Liver (tissue), 9 donors: ENCODE results near the gene NDP. TPM values are rescaled to one million over a fixed set of nuclear protein-coding genes. Genes with fewer than 3 reads are reported as not detected.

Experiments used
- DNase-seq: peaks from one replicate; pipeline ENCODE4 v3.0.0-alpha.2; 2017; ENCODE audit warnings: low spot score
- H3K27ac ChIP-seq, 2 donors: one replicate each; pipeline ENCODE4 v1.7.0; 2013; ENCODE audit warnings: inconsistent platforms in 2 of 2, low read length in 2 of 2, control low read depth in 1 of 2, low read depth in 1 of 2, mild to moderate bottlenecking in 1 of 2
- H3K27me3 ChIP-seq, 4 donors: one replicate each; pipeline versions ENCODE4 v1.6.1 to v1.7.0; 2013; ENCODE audit warnings: low read length in 3 of 4, inconsistent platforms in 1 of 4, mild to moderate bottlenecking in 1 of 4, moderate library complexity in 1 of 4; ENCODE audit not compliant: control insufficient read depth in 4 of 4, insufficient read depth in 4 of 4
- H3K36me3 ChIP-seq, 4 donors: one replicate each; pipeline versions ENCODE4 v1.6.1 to v1.7.0; 2013; ENCODE audit warnings: low read length in 3 of 4, mild to moderate bottlenecking in 3 of 4, low read depth in 1 of 4, moderate library complexity in 1 of 4; ENCODE audit not compliant: control insufficient read depth in 4 of 4, insufficient read depth in 3 of 4
- H3K4me1 ChIP-seq, 4 donors: one replicate each; pipeline versions ENCODE4 v1.6.1 to v1.7.0; 2013; ENCODE audit warnings: low read length in 3 of 4, mild to moderate bottlenecking in 3 of 4, moderate library complexity in 1 of 4; ENCODE audit not compliant: control insufficient read depth in 4 of 4, insufficient read depth in 4 of 4
- H3K4me3 ChIP-seq, 3 donors: one replicate each; pipeline versions ENCODE4 v1.6.1 to v1.7.0; 2013; ENCODE audit warnings: low read length in 3 of 3, control low read depth in 1 of 3, low read depth in 1 of 3, mild to moderate bottlenecking in 1 of 3
- H3K9ac ChIP-seq, 2 donors: one replicate each; pipeline ENCODE4 v1.7.0; 2013; ENCODE audit warnings: low read length in 2 of 2, mild to moderate bottlenecking in 2 of 2, moderate library complexity in 2 of 2, control low read depth in 1 of 2, low read depth in 1 of 2
- H3K9me3 ChIP-seq, 4 donors: one replicate each; pipeline versions ENCODE4 v1.6.1 to v1.7.0; 2013; ENCODE audit warnings: low read length in 3 of 4; ENCODE audit not compliant: control insufficient read depth in 4 of 4
- ATF3 ChIP-seq: IDR thresholded peaks from 2 replicates; pipeline ENCODE4 v1.6.1; 2016; ENCODE audit warnings: antibody characterized with exemption
- EGR1 ChIP-seq, 2 donors: IDR thresholded peaks; 2 replicates each; pipeline ENCODE4 v1.6.1; 2016 to 2018; ENCODE audit warnings: antibody characterized with exemption in 2 of 2, low read depth in 2 of 2
- FOXA2 ChIP-seq: IDR thresholded peaks from 2 replicates; pipeline ENCODE4 v1.6.1; 2016; ENCODE audit warnings: antibody characterized with exemption
- GABPA ChIP-seq, 2 donors: IDR thresholded peaks in 1 of 2; conservative IDR thresholded peaks in 1 of 2; 2 replicates each; pipeline ENCODE4 v1.6.1; 2016; ENCODE audit warnings: antibody characterized with exemption in 2 of 2, mild to moderate bottlenecking in 1 of 2, moderate library complexity in 1 of 2
- HNF4A ChIP-seq, 2 donors: conservative IDR thresholded peaks; 2 replicates each; pipeline ENCODE4 v1.6.1; 2016; ENCODE audit warnings: antibody characterized with exemption in 2 of 2, mild to moderate bottlenecking in 2 of 2
- HNF4G ChIP-seq: IDR thresholded peaks from 2 replicates; pipeline ENCODE4 v1.6.1; 2016; ENCODE audit warnings: antibody characterized with exemption
- JUND ChIP-seq, 2 donors: IDR thresholded peaks; 2 replicates each; pipeline ENCODE4 v1.6.1; 2016; ENCODE audit warnings: antibody characterized with exemption in 2 of 2
- MAX ChIP-seq: IDR thresholded peaks from 2 replicates; pipeline ENCODE4 v1.6.1; 2016; ENCODE audit warnings: antibody characterized with exemption
- NR2F2 ChIP-seq: IDR thresholded peaks from 2 replicates; pipeline ENCODE4 v1.6.1; 2016; ENCODE audit warnings: antibody characterized with exemption
- RAD21 ChIP-seq, 2 donors: IDR thresholded peaks; 2 replicates each; pipeline ENCODE4 v1.6.1; 2016; ENCODE audit warnings: antibody characterized with exemption in 2 of 2, mild to moderate bottlenecking in 2 of 2
- REST ChIP-seq: IDR thresholded peaks from 2 replicates; pipeline ENCODE4 v1.6.1; 2016; ENCODE audit warnings: antibody characterized with exemption, mild to moderate bottlenecking
- RXRA ChIP-seq, 2 donors: IDR thresholded peaks; 2 replicates each; pipeline ENCODE4 v1.6.1; 2017 to 2018; ENCODE audit warnings: antibody characterized with exemption in 2 of 2, mild to moderate bottlenecking in 1 of 2
- SP1 ChIP-seq: IDR thresholded peaks from 2 replicates; pipeline ENCODE4 v1.6.1; 2018; ENCODE audit warnings: antibody characterized with exemption, mild to moderate bottlenecking
- TAF1 ChIP-seq: conservative IDR thresholded peaks from 2 replicates; pipeline ENCODE4 v1.6.1; 2016; ENCODE audit warnings: antibody characterized with exemption, mild to moderate bottlenecking
- YY1 ChIP-seq: IDR thresholded peaks from 2 replicates; pipeline ENCODE4 v1.6.1; 2016; ENCODE audit warnings: antibody characterized with exemption, mild to moderate bottlenecking
- WGBS: extraction: QIAGEN DNeasy Blood & Tissue Kit; methylation state at CpG from one replicate; pipeline ENCODE4 v1.1.7; 2013; 5-methylcytosine and 5-hydroxymethylcytosine counted together
- polyA plus RNA-seq, 2 donors: library from polyadenylated mRNA; stranded (reverse) in 1 of 2; unstranded in 1 of 2; fragments of 200-250 nt in 1 of 2; fragments of >200 nt in 1 of 2; fragmentation: Nextera tagmentation in 1 of 2; extraction: Ambion mirVana in 1 of 2; gene quantifications; one replicate each; pipeline versions ENCODE4 v1.2.1 to v1.2.3, GENCODE V29; 2013 to 2015
- total RNA-seq, 2 donors: library from RNA; depleted of rRNA; stranded (reverse); fragments of >200 nt; gene quantifications; one replicate each; pipeline ENCODE4 v1.2.3, GENCODE V29; 2014
- donor health status: healthy.
- donor health status: healthy.
- donor health status: healthy.
- donor health status: healthy.
- donor health status: healthy.

NDP gene
- total and polyA plus RNA-seq, 4 donors = not detected

- TF ChIP-seq RAD21 (IDR thresholded peaks at IDR 0.05) (no peak), JUND (IDR thresholded peaks at IDR 0.05) (no peak), TAF1 (no peak), FOXA2 (no peak), GABPA (IDR thresholded peaks at IDR 0.05 in 1 of 2, conservative IDR thresholded peaks at IDR 0.05 in 1 of 2) (no peak), SP1 (no peak), ATF3 (no peak)
- Histone ChIP-seq H3K4me3 (no peak overlapping the region), H3K4me1 (peaks cover 0 to 6% (median 4%) of the 10 kb centered on the region in 4 donors), H3K9me3 (no peaks in the 10 kb centered on the region), H3K27ac (no peak overlapping the region), H3K9ac (no peak overlapping the region), H3K36me3 (no peaks in the 10 kb centered on the region), H3K27me3 (peaks cover 0 to 6% (median 1%) of the 10 kb centered on the region in 4 donors)
- WGBS = 39% methylated on average over 2 of the region's 2 CpGs
- no peak for DNase-seq
Measured at GRCh38 chrX:43974100-43974475, 898 bp upstream of the NDP start.

GRCh38 chrX:43971966-43972961, 926 bp downstream of the NDP start:
- no peak for DNase-seq
- TF ChIP-seq HNF4A (conservative IDR thresholded peaks at IDR 0.05) = no peak
- TF ChIP-seq HNF4G = no peak
- Histone ChIP-seq H3K27me3 (peaks cover 0 to 6% (median 1%) of the 10 kb centered on the region in 4 donors), H3K27ac (no peak overlapping the region), H3K4me3 (no peak overlapping the region), H3K4me1 (peaks cover 0 to 6% (median 4%) of the 10 kb centered on the region in 4 donors), H3K9ac (no peak overlapping the region), H3K9me3 (no peaks in the 10 kb centered on the region), H3K36me3 (no peaks in the 10 kb centered on the region)
- 60% methylated on average over 19 of the region's 19 CpGs for WGBS

GRCh38 chrX:43970528-43970927, 2.7 kb downstream of the NDP start:
- no peak overlapping the region for H3K27ac ChIP-seq
- H3K36me3 ChIP-seq = no peaks in the 10 kb centered on the region
- DNase-seq = no peak
- no peaks in the 10 kb centered on the region for H3K9me3 ChIP-seq
- no peak for TF ChIP-seq EGR1 (IDR thresholded peaks at IDR 0.05; ENCODE audit: low read depth in 2 of 2)
- no peak for TF ChIP-seq HNF4A (conservative IDR thresholded peaks at IDR 0.05)
- TF ChIP-seq RAD21 (IDR thresholded peaks at IDR 0.05) = no peak
- no peak for TF ChIP-seq JUND (IDR thresholded peaks at IDR 0.05)
- no peak for TF ChIP-seq NR2F2
- no peak for TF ChIP-seq REST
- TF ChIP-seq RXRA (IDR thresholded peaks at IDR 0.05) = no peak
- TF ChIP-seq YY1 = no peak
- no peak for TF ChIP-seq FOXA2
- no peak for TF ChIP-seq MAX
- H3K4me1 ChIP-seq = peaks cover 0 to 6% (median 4%) of the 10 kb centered on the region in 4 donors
- H3K9ac ChIP-seq = no peak overlapping the region
- peaks cover 0 to 12% (median 1%) of the 10 kb centered on the region in 4 donors for H3K27me3 ChIP-seq
- H3K4me3 ChIP-seq = no peak overlapping the region
- 89% methylated on average over 5 of the region's 5 CpGs for WGBS
